IMR-90 (cell line): Measurements from ENCODE around the gene ADGRF5. TPM values are rescaled to one million over a fixed set of nuclear protein-coding genes. Genes with fewer than 3 reads are reported as not detected.

ENCODE experiments used
- ATAC-seq: fragments of 200-7000 bp; cut with Tn5 transposase; 2 replicates; pipeline ENCODE4 v1.9.1; 2020; ENCODE audit warnings: low read depth, mild to moderate bottlenecking, moderate library complexity
- BruUV-seq: library from RNA; stranded (reverse); fragments of 400-500 nt; replicated peaks from 2 replicates; lab custom pipeline; 2021; lab: Mats Ljungman, UMichigan
- CTCF ChIA-PET: fragments of 300-600 bp; formaldehyde crosslinking; extraction: SDS; loops from one replicate; lab custom pipeline; 2021; ENCODE audit warnings: antibody characterized with exemption; lab: Yijun Ruan, JAX
- POLR2A ChIA-PET: fragments of 300-600 bp; sonication (Branson Sonifier 250); formaldehyde crosslinking; loops from one replicate; lab custom pipeline; 2022; ENCODE audit warnings: antibody characterized with exemption; ENCODE audit not compliant: unreplicated experiment; lab: Charles Lee
- DNase-seq: peaks from one replicate; pipeline ENCODE4 v3.0.0; 2013
- H2AFZ ChIP-seq: replicated peaks from 2 replicates; pipeline ENCODE3; 2013; ENCODE audit warnings: low read length, mild to moderate bottlenecking; ENCODE audit not compliant: poor library complexity
- H2AK5ac ChIP-seq: 2 replicates; pipeline ENCODE4 v1.6.1; 2013; ENCODE audit warnings: low read depth, low read length, inconsistent platforms
- H2AK9ac ChIP-seq: replicated peaks from 2 replicates; pipeline ENCODE3; 2013; ENCODE audit warnings: mild to moderate bottlenecking, low read depth, low read length, moderate library complexity; ENCODE audit not compliant: poor library complexity
- H2BK120ac ChIP-seq: 2 replicates; pipeline ENCODE4 v1.6.1; 2013; ENCODE audit warnings: low read depth, low read length, inconsistent platforms
- H2BK15ac ChIP-seq: 3 replicates; pipeline ENCODE4 v1.6.1; 2013; ENCODE audit warnings: low read depth, low read length, inconsistent platforms
- H2BK20ac ChIP-seq: 2 replicates; pipeline ENCODE4 v1.6.1; 2013; ENCODE audit warnings: low read depth, mild to moderate bottlenecking, inconsistent platforms, low read length, moderate library complexity
- H2BK5ac ChIP-seq: 2 replicates; pipeline ENCODE4 v1.6.1; 2013; ENCODE audit warnings: mild to moderate bottlenecking, low read depth, low read length, inconsistent platforms; ENCODE audit not compliant: poor library complexity, severe bottlenecking
- H3K14ac ChIP-seq: replicated peaks from 2 replicates; pipeline ENCODE4 v1.6.1; 2013; ENCODE audit warnings: low read depth, low read length, inconsistent platforms
- H3K18ac ChIP-seq: 2 replicates; pipeline ENCODE4 v1.6.1; 2013; ENCODE audit warnings: low read depth, low read length, control low read depth
- H3K23ac ChIP-seq: 2 replicates; pipeline ENCODE4 v1.6.1; 2013; ENCODE audit warnings: low read depth, low read length, inconsistent platforms
- H3K27ac ChIP-seq: 2 replicates; pipeline ENCODE4 v1.5.1; 2013; ENCODE audit warnings: mild to moderate bottlenecking, control low read depth, low read length; ENCODE audit not compliant: insufficient read depth
- H3K27me3 ChIP-seq: 2 replicates; pipeline ENCODE4 v1.6.1; 2013; ENCODE audit warnings: low read length; ENCODE audit not compliant: control insufficient read depth, insufficient read depth
- H3K36me3 ChIP-seq: 2 replicates; pipeline ENCODE4 v1.6.1; 2013; ENCODE audit warnings: low read length, mixed read lengths; ENCODE audit not compliant: control insufficient read depth, insufficient read depth
- H3K4ac ChIP-seq: 2 replicates; pipeline ENCODE4 v1.6.1; 2013; ENCODE audit warnings: low read depth, low read length, inconsistent platforms
- H3K4me1 ChIP-seq: 2 replicates; pipeline ENCODE4 v1.6.1; 2013; ENCODE audit warnings: low read length, mixed read lengths; ENCODE audit not compliant: control insufficient read depth, insufficient read depth
- H3K4me2 ChIP-seq: 2 replicates; pipeline ENCODE4 v1.6.1; 2013; ENCODE audit warnings: low read depth, mild to moderate bottlenecking, control low read depth, low read length, moderate library complexity
- H3K4me3 ChIP-seq: 2 replicates; pipeline ENCODE4 v1.5.1; 2013; ENCODE audit warnings: low read depth, mild to moderate bottlenecking, control low read depth, low read length, moderate library complexity; ENCODE audit not compliant: insufficient read depth
- H3K56ac ChIP-seq: 2 replicates; pipeline ENCODE4 v1.6.1; 2013; ENCODE audit warnings: low read length, inconsistent platforms; ENCODE audit not compliant: insufficient read depth; ENCODE audit errors: extremely low read depth
- H3K79me1 ChIP-seq, 2 experiments: 2 replicates each; pipeline ENCODE4 v1.6.1; 2013; ENCODE audit warnings: low read length in 2 of 2, inconsistent platforms in 1 of 2, low read depth in 1 of 2
- H3K9ac ChIP-seq: 2 replicates; pipeline ENCODE4 v1.6.1; 2013; ENCODE audit warnings: low read depth, low read length, control low read depth
- H3K9me1 ChIP-seq: 2 replicates; pipeline ENCODE4 v1.6.1; 2013; ENCODE audit warnings: low read length, inconsistent platforms; ENCODE audit not compliant: insufficient read depth
- H3K9me3 ChIP-seq: 2 replicates; pipeline ENCODE4 v1.6.1; 2013; ENCODE audit warnings: low read length; ENCODE audit not compliant: control insufficient read depth, insufficient read depth
- H4K20me1 ChIP-seq: 2 replicates; pipeline ENCODE4 v1.6.1; 2013; ENCODE audit warnings: low read length, inconsistent platforms; ENCODE audit not compliant: insufficient read depth
- H4K5ac ChIP-seq: 2 replicates; pipeline ENCODE4 v1.6.1; 2013; ENCODE audit warnings: mild to moderate bottlenecking, low read depth, low read length, control low read depth
- H4K8ac ChIP-seq, 2 experiments: 2 replicates each; pipeline ENCODE4 v1.6.1; 2013; ENCODE audit warnings: low read depth in 2 of 2, low read length in 2 of 2, control low read depth in 1 of 2, inconsistent platforms in 1 of 2
- H4K91ac ChIP-seq: 2 replicates; pipeline ENCODE4 v1.6.1; 2013; ENCODE audit warnings: low read depth, low read length, inconsistent platforms; ENCODE audit not compliant: insufficient read depth
- BHLHE40 ChIP-seq: fragments of 150-350 bp; IDR thresholded peaks from 2 replicates; pipeline ENCODE4 v1.6.1; 2016; ENCODE audit warnings: mild to moderate bottlenecking, low read depth, low read length
- CHD1 ChIP-seq: IDR thresholded peaks from 2 replicates; pipeline ENCODE4 v1.6.1; 2012; ENCODE audit warnings: low read depth, low read length, improper control_type of control experiment
- CTCF ChIP-seq: conservative IDR thresholded peaks from 2 replicates; pipeline ENCODE4 v1.5.1; 2012; ENCODE audit warnings: mild to moderate bottlenecking, low read depth, low read length, improper control_type of control experiment
- ELK1 ChIP-seq: fragments of 150-350 bp; IDR thresholded peaks from 2 replicates; pipeline ENCODE4 v1.6.1; 2016; ENCODE audit warnings: low read depth, mild to moderate bottlenecking, low read length, moderate library complexity, borderline replicate concordance
- FOS ChIP-seq: fragments of 150-350 bp; IDR thresholded peaks from 2 replicates; pipeline ENCODE4 v1.6.1; 2016; ENCODE audit warnings: low read depth, low read length
- MAFK ChIP-seq: IDR thresholded peaks from 2 replicates; pipeline ENCODE4 v1.6.1; 2012; ENCODE audit warnings: low read depth, low read length, improper control_type of control experiment
- MAZ ChIP-seq: IDR thresholded peaks from 2 replicates; pipeline ENCODE4 v1.6.1; 2012; ENCODE audit warnings: low read depth, mild to moderate bottlenecking, low read length, improper control_type of control experiment, moderate library complexity, borderline replicate concordance
- MXI1 ChIP-seq: IDR thresholded peaks from 2 replicates; pipeline ENCODE4 v1.6.1; 2012; ENCODE audit warnings: low read depth, mild to moderate bottlenecking, low read length, moderate library complexity, borderline replicate concordance
- NFE2L2 ChIP-seq: fragments of 150-350 bp; IDR thresholded peaks from 2 replicates; pipeline ENCODE4 v1.6.1; 2016; ENCODE audit warnings: low read depth, mild to moderate bottlenecking, low read length
- POLR2A ChIP-seq: IDR thresholded peaks from 2 replicates; pipeline ENCODE4 v1.6.1; 2012; ENCODE audit warnings: mild to moderate bottlenecking, low read depth, low read length
- RAD21 ChIP-seq: IDR thresholded peaks from 2 replicates; pipeline ENCODE4 v1.6.1; 2012; ENCODE audit warnings: low read length, improper control_type of control experiment
- RCOR1 ChIP-seq: IDR thresholded peaks from 2 replicates; pipeline ENCODE4 v1.6.1; 2012; ENCODE audit warnings: mild to moderate bottlenecking, low read length, improper control_type of control experiment; ENCODE audit not compliant: insufficient replicate concordance
- RFX5 ChIP-seq: IDR thresholded peaks from 2 replicates; pipeline ENCODE4 v1.8.0; 2012; ENCODE audit warnings: low read depth, mild to moderate bottlenecking, low read length, moderate library complexity
- SMC3 ChIP-seq: fragments of 150-350 bp; IDR thresholded peaks from 2 replicates; pipeline ENCODE4 v1.6.1; 2016; ENCODE audit warnings: low read depth, mild to moderate bottlenecking, antibody characterized with exemption, low read length, moderate library complexity
- USF2 ChIP-seq: fragments of 150-350 bp; IDR thresholded peaks from 2 replicates; pipeline ENCODE4 v1.6.1; 2017; ENCODE audit warnings: mild to moderate bottlenecking, antibody characterized with exemption, low read length, low read depth
- WGBS, 2 experiments: methylation state at CpG; one replicate each; pipeline versions ENCODE4 v1.1.5 to v1.1.7; 2013; ENCODE audit warnings: missing lambda C conversion rate in 2 of 2; ENCODE audit not compliant: insufficient read length in 1 of 2; ENCODE audit errors: extremely low coverage in 2 of 2; 5-methylcytosine and 5-hydroxymethylcytosine counted together
- dilution Hi-C: fragments of 300-500 bp; cut with HindIII; formaldehyde crosslinking; loops from one replicate; pipeline ENCODE4 v1.14.3; 2018; ENCODE audit warnings: low sequenced_read_pairs; ENCODE audit not compliant: unreplicated experiment
- in situ Hi-C: fragments of 300-500 bp; cut with MboI; formaldehyde crosslinking; loops from 3 replicates; pipeline ENCODE4 v1.14.3; 2019; ENCODE audit warnings: low sequenced_read_pairs, inconsistent platforms, mixed read lengths
- intact Hi-C: fragments of 100-400 bp; cut with micrococcal nuclease; formaldehyde crosslinking; loops from 2 replicates; pipeline ENCODE4 v1.10.0; 2022
- polyA plus RNA-seq, 3 experiments: library from polyadenylated mRNA; depleted of rRNA; stranded (reverse); fragments of >200 nt; gene quantifications; 2 replicates each; pipeline ENCODE4 v1.2.3, GENCODE V29; 2012; ENCODE audit warnings: low replicate concordance in 1 of 3
- total RNA-seq: library from RNA; depleted of rRNA; stranded (reverse); fragments of >200 nt; gene quantifications from 2 replicates; pipeline ENCODE4 v1.2.3, GENCODE V29; 2012

ADGRF5 gene
- total and polyA plus RNA-seq, 2 of the 4 experiments (the other 2 are of a cell fraction) = not detected

DNA sequence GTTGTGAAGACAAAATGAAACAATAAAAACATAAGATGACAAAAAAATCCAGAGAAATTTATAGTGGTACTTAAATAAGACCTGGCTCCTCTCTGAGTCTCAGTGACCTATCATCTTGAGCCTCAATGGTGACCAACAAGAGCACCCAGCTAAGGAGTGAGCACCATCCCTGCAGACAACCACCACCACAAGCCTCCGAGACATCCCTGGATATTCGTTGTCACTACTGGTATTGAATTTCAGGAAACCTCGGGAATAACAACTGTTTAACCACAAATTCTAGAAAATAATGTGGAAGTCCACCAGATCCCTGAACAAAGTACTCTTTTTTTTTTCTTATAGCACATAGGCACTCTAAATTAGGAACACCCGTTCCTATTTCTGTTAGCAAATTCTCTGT lies 32.2 kb upstream of the ADGRF5 start:
- no peak overlapping the region for H3K27ac ChIP-seq
- H4K8ac ChIP-seq = no peak overlapping the region
- no peaks in the 10 kb centered on the region for H3K79me1 ChIP-seq
- no peak overlapping the region for H4K91ac ChIP-seq
- H4K5ac ChIP-seq = no peak overlapping the region
- TF ChIP-seq MAZ (no peak), FOS (no peak), MAFK (no peak), ELK1 (no peak), CHD1 (no peak), SMC3 (no peak), MXI1 (no peak), BHLHE40 (no peak), NFE2L2 (no peak), RCOR1 (no peak), RAD21 (no peak), CTCF (no peak), POLR2A (no peak), RFX5 (no peak), USF2 (no peak)
- H3K23ac ChIP-seq = no peak overlapping the region
- whole genome bisulfite sequencing, 2 experiments = no CpG with 5 or more reads among the region's 4 CpGs
- H3K4me1 ChIP-seq = no peaks in the 10 kb centered on the region
- no peak overlapping the region for H2AK9ac ChIP-seq
- H3K9me1 ChIP-seq = no peaks in the 10 kb centered on the region; the same call in 1 of the 2 replicates
- no peaks in the 10 kb centered on the region for H3K36me3 ChIP-seq
- H2AK5ac ChIP-seq = no peak overlapping the region
- H3K4me3 ChIP-seq = no peak overlapping the region
- dilution Hi-C loops (no loop called here), intact Hi-C loops (no loop called here), in situ Hi-C loops (no loop called here)
- no peak overlapping the region for H2BK5ac ChIP-seq
- H3K56ac ChIP-seq = no peak overlapping the region
- POLR2A ChIA-PET = no interaction called here
- ATAC-seq = no peak
- no peak overlapping the region for H2BK15ac ChIP-seq
- no peak overlapping the region for H3K4me2 ChIP-seq
- no TSS peak for BruUV-seq
- CTCF ChIA-PET = interaction anchor here (0.7 kb wide), 1 partner anchor 441 kb away, joined by 3 read pairs; no protein-coding TSS in a partner anchor
- H3K14ac ChIP-seq = no peak overlapping the region
- no peak overlapping the region for H2AFZ ChIP-seq
- H3K9me3 ChIP-seq = no peaks in the 10 kb centered on the region
- no peaks in the 10 kb centered on the region for H4K20me1 ChIP-seq
- H2BK120ac ChIP-seq = no peak overlapping the region
- DNase-seq = no peak
- H3K9ac ChIP-seq = no peak overlapping the region
- H3K27me3 ChIP-seq = no peaks in the 10 kb centered on the region
- H3K18ac ChIP-seq = no peak overlapping the region
- no peak overlapping the region for H2BK20ac ChIP-seq
- no peak overlapping the region for H3K4ac ChIP-seq
